Common myeloid progenitor, CD34-positive (primary cell): ENCODE results near the gene LCN10.

Experiments used
- CTCF ChIA-PET: fragments of 350-600 bp; sonication (Branson Sonifier 250); formaldehyde crosslinking; loops from one replicate; lab custom pipeline; 2021; ENCODE audit warnings: antibody characterized with exemption; lab: Charles Lee
- POLR2A ChIA-PET: fragments of 350-600 bp; sonication (Branson Sonifier 250); formaldehyde crosslinking; loops from one replicate; lab custom pipeline; 2021; ENCODE audit warnings: antibody characterized with exemption; lab: Charles Lee
- DNase-seq, 3 donors: peaks; one replicate each; pipeline versions ENCODE4 v3.0.0 to v3.0.0-alpha.2; 2013
- H3K27ac ChIP-seq, 2 experiments: 1 replicate in 1 of 2; 2 replicates in 1 of 2; pipeline ENCODE4 v1.7.0; 2013; ENCODE audit warnings: inconsistent platforms in 2 of 2, low read length in 2 of 2, mild to moderate bottlenecking in 2 of 2, low read depth in 1 of 2, moderate library complexity in 1 of 2; ENCODE audit not compliant: severe bottlenecking in 2 of 2, insufficient read depth in 1 of 2, poor library complexity in 1 of 2
- H3K27me3 ChIP-seq, 5 experiments: replicated peaks in 2 of 5; 1 replicate in 3 of 5; 2 replicates in 2 of 5; pipeline versions ENCODE4 v1.6.1 to v1.7.0; 2013; ENCODE audit warnings: low read length in 4 of 5, mild to moderate bottlenecking in 2 of 5, moderate library complexity in 2 of 5, inconsistent platforms in 1 of 5; ENCODE audit not compliant: insufficient read depth in 5 of 5, control insufficient read depth in 4 of 5
- H3K36me3 ChIP-seq, 4 experiments: 1 replicate in 2 of 4; 2 replicates in 2 of 4; pipeline versions ENCODE4 v1.6.1 to v1.7.0; 2013; ENCODE audit warnings: low read length in 3 of 4, control low read depth in 1 of 4, mild to moderate bottlenecking in 1 of 4; ENCODE audit not compliant: control insufficient read depth in 4 of 4, insufficient read depth in 4 of 4
- H3K4me1 ChIP-seq, 4 experiments: 1 replicate in 3 of 4; 2 replicates in 1 of 4; pipeline versions ENCODE4 v1.6.1 to v1.7.1; 2013; ENCODE audit warnings: low read length in 3 of 4, mild to moderate bottlenecking in 3 of 4, control low read depth in 1 of 4, inconsistent platforms in 1 of 4, moderate library complexity in 1 of 4; ENCODE audit not compliant: control insufficient read depth in 4 of 4, insufficient read depth in 4 of 4; ENCODE audit errors: control extremely low read depth in 1 of 4
- H3K4me3 ChIP-seq, 7 experiments: 1 replicate in 4 of 7; 2 replicates in 3 of 7; pipeline versions ENCODE4 v1.5.1 to v1.7.0; 2013; ENCODE audit warnings: mild to moderate bottlenecking in 7 of 7, low read length in 6 of 7, moderate library complexity in 6 of 7, inconsistent platforms in 2 of 7, low read depth in 2 of 7, control low read depth in 1 of 7; ENCODE audit not compliant: insufficient read depth in 4 of 7, control insufficient read depth in 1 of 7; ENCODE audit errors: extremely low read depth in 1 of 7
- H3K9me3 ChIP-seq, 5 experiments: 1 replicate in 4 of 5; 2 replicates in 1 of 5; pipeline versions ENCODE4 v1.6.1 to v1.7.1; 2013; ENCODE audit warnings: low read length in 4 of 5, mild to moderate bottlenecking in 2 of 5, inconsistent platforms in 1 of 5, low read depth in 1 of 5, moderate library complexity in 1 of 5; ENCODE audit not compliant: control insufficient read depth in 4 of 5, insufficient read depth in 2 of 5; ENCODE audit errors: control extremely low read depth in 1 of 5
- WGBS: methylation state at CpG from one replicate; pipeline ENCODE4 v1.1.5; 2013; ENCODE audit not compliant: insufficient coverage; 5-methylcytosine and 5-hydroxymethylcytosine counted together

The LCN10 gene

GRCh38 chr9:136690104-136690805 lies 52.5 kb downstream of the LCN10 start:
- ChIA-PET POLR2A (interaction anchor here (0.5 to 1.4 kb wide), 2 partner anchors 11 to 19 kb away, joined by 3 to 4 read pairs; no protein-coding TSS in a partner anchor), CTCF (interaction anchor here (0.9 to 4.9 kb wide), 9 partner anchors 10 to 62 kb away, joined by 3 to 22 read pairs (median 3); no protein-coding TSS in a partner anchor)
- no peak for DNase-seq
- Histone ChIP-seq H3K36me3 (no peaks in the 10 kb centered on the region), H3K27ac (no peak overlapping the region), H3K4me1 (peaks cover 0 to 35% (median 28%) of the 10 kb centered on the region in 4 experiments), H3K9me3 (no peaks in the 10 kb centered on the region), H3K27me3 (no peaks in the 10 kb centered on the region), H3K4me3 (no peak overlapping the region)
- WGBS = 98% methylated on average over 25 of the region's 25 CpGs

GRCh38 chr9:136689108-136689460 lies 53.7 kb downstream of the LCN10 start:
- POLR2A ChIA-PET = interaction anchor here (0.8 kb wide), 1 partner anchor 33 kb away, joined by 4 read pairs; no protein-coding TSS in a partner anchor
- H3K27ac ChIP-seq = no peak overlapping the region
- CTCF ChIA-PET = interaction anchor here (0.8 to 4.9 kb wide), 10 partner anchors 11 to 38 kb away, joined by 3 to 22 read pairs (median 6); no protein-coding TSS in a partner anchor
- 87% methylated on average over 7 of the region's 7 CpGs for WGBS
- H3K27me3 ChIP-seq = no peaks in the 10 kb centered on the region
- no peaks in the 10 kb centered on the region for H3K9me3 ChIP-seq
- H3K4me1 ChIP-seq = peaks cover 0 to 36% (median 34%) of the 10 kb centered on the region in 4 experiments
- peaks cover 0 to 11% (median 2%) of the 10 kb centered on the region in 4 experiments for H3K36me3 ChIP-seq
- H3K4me3 ChIP-seq = no peak overlapping the region
- no peak for DNase-seq

GRCh38 chr9:136688274-136689107 lies 54.2 kb downstream of the LCN10 start:
- no peak overlapping the region for H3K27ac ChIP-seq
- H3K9me3 ChIP-seq = no peaks in the 10 kb centered on the region
- WGBS = 86% methylated on average over 15 of the region's 21 CpGs
- no peaks in the 10 kb centered on the region for H3K27me3 ChIP-seq
- DNase-seq = peak in 1 of 3 donors; percentile 50
- H3K4me3 ChIP-seq = peak overlapping the region in 1 of 7 experiments; percentile 53
- H3K4me1 ChIP-seq = peaks cover 0 to 36% (median 30%) of the 10 kb centered on the region in 4 experiments
- ChIA-PET POLR2A (interaction anchor here (0.7 to 2.7 kb wide), 7 partner anchors 12 to 30 kb away, joined by 3 to 10 read pairs (median 5); no protein-coding TSS in a partner anchor), CTCF (interaction anchor here (0.8 to 4.9 kb wide), 8 partner anchors 10 to 38 kb away, joined by 3 to 22 read pairs (median 6); no protein-coding TSS in a partner anchor)
- peaks cover 0 to 15% (median 4%) of the 10 kb centered on the region in 4 experiments for H3K36me3 ChIP-seq
